ENCODE data around the gene R3HCC1L.
"Not testable (repeated sequence)": the region's sequence is repeated elsewhere in the genome, so short reads cannot be mapped to it uniquely, and the experiment has no call there.

The R3HCC1L gene

DNA sequence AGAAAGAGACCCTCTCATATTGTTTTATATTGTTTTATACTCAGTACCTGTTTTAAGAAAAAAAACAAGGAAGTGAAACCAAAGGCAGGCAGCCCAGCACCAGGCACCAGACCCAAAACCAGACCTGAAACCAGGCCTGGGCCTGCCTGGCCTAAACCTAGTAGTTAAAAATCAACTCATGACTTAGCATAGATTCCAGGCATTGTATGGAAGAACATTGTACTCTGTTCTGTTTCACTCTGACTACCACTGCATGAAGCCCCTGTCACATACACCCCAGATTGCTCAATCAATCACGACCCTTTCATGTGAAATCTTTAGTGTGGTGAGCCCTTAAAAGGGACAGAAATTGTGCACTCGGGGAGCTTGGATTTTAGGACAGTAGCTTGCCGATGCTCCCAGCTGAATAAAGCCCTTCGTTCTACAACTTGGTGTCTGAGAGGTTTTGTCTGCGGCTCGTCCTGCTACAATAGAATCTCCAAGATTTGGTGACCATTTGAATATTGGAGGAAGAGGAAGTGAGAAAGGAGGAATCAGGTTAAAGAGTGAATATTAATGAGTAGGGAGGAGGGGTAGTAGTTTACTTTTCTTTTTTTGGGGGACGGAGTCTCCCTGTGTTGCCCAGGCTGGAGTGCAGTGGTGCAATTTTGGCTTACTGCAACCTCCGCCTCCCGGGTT, 1.2 kb upstream of the R3HCC1L start:
- not testable (repeated sequence) for DNase-seq

DNA sequence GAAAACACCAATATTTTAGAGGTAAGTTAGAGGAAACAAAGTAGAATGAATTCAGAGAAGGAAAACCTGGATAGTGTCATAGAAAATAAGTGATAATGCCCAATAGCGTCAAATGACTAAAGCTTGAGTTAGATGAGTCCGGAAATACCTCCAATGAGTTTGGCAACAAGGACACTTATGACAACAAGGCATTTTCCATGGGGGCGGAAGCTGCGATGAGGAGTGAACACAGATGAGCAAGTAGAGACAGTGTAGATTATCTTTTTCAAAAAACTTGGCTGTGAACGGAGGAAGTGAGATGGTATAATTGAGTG, 383 bp upstream of the R3HCC1L start:
- DNase-seq: no peak

DNA sequence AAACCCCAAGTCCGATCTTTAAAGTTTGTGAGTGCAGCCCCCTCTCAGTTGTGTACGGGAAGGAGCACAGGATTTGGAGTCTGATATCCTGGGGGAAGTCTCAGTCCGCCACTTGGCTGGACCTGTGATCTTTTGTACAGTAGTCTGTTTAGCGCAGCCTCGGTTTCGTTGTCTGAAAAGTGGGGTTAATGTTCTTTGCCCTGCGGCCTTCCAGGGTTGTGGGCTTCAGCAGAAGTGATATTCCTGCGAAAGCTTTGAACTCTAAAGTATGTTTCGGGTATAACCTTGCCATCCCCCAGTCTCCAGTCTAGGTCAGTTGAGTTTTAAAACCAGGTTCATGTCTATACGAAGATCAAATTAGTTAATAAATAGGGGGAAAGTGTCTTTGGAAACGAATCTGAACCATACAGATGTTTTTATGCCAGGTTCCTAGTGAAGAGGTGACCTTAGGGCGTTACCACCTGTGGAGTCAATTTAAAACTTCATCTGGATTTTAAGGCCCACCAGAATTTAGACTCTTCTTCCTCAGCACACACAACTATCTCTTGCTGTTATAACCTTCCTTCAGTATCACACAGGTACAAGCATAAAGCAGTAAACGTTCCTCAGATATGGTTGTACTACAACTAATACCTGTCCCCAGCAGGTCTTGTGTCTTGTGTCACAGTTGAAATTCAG, 904 bp downstream of the R3HCC1L start:
- DNase-seq: no peak

DNA sequence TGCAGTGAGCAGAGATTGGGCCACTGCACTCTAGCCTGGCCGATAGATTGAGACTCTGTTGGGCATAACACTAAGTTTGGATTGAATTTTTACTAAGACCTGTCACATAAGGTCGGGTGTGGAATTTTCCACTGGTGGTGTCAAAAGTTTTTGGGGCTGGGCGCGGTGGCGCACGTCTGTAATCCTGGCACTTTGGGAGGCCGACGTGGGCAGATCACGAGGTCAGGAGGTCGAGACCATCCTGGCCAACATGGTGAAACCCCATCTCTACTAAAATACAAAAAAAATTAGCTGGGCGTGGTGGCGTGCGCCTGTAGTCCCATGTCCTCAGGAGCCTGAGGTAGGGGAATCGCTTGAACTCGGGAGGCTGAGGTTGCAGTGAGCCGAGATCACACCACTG, 2.3 kb downstream of the R3HCC1L start:
- not testable (repeated sequence) for DNase-seq

DNA sequence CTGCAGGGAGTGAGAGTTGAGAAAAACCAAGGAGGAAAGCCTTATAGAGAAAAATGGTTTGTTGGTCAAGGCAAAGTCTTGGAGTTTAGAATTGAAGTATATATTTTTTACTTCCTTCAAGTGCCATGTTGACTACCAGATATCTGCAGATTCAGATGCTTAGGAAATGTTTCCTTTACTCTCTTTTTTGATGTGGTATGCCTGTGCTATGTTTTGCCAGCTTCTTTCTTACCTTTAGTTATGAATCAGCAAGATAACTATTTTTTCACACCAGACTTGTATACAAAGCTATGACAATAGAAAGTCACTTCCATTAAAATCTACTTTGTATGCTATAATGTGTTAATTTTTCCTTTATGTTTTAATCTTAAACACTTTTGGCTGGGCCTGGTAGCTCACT, 3.6 kb downstream of the R3HCC1L start:
- DNase-seq: no peak

DNA sequence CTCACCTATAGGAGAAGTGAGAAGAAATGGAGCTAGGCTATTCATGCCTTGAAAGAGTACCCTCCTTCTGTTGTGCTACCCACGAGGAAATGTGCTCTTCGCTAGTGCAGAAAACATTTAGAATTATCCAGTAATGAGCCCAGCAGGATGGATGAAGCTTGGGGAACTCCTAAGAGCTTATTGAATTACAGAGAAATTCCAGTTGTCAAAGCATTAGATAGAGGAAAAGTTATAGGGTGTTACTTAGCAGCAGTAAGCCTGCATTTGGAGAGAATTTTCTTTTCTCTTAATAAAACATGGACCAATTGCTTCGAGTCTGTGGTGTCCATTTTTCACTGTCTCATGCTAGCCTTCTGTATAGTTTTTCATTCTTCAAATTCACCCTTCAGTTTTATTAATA, 5.0 kb downstream of the R3HCC1L start:
- no peak for DNase-seq

DNA sequence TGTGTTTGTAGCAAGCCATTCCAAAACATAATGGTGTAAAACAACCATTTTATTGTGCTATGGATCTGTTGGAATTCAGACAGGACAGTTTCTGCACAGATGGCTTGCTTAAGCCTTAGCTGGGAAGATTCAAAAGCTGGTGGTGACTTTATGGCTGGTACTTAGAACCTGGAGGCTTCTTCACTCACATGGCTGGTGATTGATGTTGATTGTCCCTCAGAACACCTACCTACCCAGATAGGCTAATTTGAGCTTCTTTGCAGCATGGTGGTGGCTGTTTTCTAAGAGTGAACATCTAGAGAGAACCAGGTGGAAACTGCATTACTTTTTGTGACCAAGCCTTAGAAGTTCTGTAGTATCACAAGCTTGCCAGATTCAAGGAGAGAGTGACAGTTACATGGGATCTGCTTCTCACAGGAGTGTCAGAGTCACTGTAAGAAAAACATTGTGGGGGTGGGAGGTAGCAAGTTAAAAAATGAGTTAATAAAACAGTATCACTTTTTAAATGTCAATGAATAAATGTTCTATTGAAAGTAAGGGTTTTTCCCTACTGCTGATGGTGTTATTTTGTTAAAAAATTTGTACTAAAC, 7.1 kb downstream of the R3HCC1L start:
- no peak for DNase-seq

DNA sequence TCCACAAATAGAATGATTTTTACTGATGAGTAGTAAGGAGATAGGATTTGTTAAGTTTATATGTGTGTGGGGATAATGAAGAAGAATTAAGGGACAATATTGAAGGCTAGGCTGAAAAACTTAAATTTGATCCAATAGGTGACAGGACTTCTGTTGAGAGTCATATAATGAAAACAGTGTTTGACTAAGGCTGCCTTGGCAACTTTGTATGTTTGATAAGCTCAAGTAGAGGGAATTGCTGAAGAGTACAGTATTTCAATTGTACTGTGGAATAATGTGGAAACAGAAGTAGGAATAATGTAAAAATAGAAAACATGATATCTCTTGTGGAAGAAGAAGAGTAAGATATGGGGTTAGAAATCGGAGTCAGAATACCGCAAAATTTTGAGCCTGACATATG, 10.5 kb downstream of the R3HCC1L start:
- no peak for DNase-seq

DNA sequence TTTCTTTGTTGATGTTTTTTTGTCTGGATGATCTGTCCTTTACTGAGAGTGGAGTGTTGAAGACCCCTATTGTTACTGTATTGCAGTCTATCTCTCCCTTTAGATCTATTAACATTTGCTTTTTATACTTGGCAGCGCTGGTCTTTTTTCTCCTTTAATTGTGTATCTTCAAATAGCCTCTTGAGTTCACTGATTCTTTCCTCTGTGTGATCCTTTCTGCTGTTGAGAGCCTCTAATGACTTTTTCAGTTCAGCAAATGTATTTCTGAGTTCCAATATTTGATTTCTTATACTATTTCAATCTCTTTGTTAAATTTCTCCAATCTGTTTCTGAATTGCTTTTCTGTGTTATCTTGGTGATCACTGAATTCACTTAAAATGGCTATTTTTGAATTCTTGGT, 15.4 kb downstream of the R3HCC1L start:
- no peak for DNase-seq

DNA sequence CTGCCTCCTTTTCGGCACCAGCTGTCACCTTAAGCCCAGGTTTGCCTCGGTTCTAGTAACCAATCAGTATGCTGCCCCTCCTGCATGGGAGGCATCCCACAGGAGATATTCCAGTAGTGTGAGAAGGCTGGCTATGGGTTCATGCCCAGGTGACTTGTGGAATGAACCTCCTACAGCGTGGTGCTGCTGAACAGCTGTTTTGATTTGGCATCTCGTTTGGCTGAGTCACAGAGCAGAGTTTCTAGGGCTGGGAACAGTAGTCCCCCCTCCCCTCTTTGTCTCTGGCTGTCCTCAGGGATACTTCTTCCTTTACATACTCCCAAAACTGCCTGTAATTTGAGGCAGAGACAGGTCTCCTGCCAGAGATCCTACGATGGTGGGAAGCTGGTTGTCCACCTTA, 16.1 kb downstream of the R3HCC1L start:
- DNase-seq: no peak

DNA sequence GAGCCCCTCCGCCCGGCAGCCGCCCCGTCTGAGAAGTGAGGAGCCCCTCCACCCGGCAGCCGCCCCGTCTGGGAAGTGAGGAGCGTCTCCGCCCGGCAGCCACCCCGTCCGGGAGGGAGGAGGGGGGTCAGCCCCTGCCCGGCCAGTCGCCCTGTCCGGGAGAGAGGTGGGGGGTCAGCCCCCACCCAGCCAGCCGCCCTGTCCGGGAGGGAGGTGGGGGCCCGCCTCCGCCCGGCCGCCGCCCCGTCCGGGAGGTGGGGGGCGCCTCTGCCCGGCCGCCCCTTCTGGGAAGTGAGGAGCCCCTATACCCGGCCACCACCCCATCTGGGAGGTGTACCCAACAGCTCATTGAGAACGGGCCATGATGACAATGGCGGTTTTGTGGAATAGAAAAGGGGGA, 18.3 kb downstream of the R3HCC1L start:
- not testable (repeated sequence) for DNase-seq

DNA sequence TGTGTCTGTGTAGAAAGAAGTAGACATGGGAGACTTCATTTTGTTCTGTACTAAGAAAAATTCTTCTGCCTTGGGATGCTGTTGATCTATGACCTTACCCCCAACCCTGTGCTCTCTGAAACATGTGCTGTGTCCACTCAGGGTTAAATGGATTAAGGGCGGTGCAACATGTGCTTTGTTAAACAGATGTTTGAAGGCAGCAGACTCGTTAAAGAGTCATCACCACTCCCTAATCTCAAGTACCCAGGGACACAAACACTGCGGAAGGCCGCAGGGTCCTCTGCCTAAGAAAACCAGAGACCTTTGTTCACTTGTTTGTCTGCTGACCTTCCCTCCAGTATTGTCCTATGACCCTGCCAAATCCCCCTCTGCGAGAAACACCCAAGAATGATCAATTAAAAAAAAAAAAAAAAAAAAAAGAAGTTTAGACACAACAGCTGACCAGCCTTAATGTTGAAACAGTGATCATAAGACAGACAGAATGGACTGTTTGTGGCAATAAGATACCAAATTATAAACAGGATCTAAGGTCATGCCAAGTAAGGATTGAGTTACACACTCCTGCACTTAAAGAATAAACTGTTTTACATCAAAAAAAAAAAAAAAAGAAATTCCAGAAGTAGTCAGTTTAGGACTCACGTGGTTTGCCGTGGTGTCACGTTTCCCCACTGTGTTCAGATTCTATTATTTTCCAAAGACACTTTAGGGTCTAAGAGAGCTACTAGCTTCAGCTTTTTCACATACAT, 18.9 kb downstream of the R3HCC1L start:
- DNase-seq: not testable (repeated sequence)

DNA sequence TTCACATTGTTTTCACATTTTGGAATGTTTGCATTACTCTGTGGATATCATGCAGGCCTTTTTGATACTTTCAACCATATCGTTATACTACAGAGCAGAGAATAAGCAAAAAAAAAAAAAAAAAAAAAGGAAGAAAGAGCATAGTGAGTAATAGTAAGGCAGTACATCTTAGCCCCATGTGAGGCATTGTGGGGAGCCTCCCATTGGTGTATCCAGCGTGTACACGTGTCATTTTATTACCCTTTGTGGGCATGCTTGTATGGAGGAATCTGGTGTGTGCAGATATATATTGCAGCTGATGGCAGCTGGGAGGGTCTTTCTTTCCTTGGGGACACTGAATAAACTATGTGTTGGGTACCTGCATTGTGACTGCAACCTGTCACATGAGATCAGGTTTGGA, 19.6 kb downstream of the R3HCC1L start:
- DNase-seq: no peak

DNA sequence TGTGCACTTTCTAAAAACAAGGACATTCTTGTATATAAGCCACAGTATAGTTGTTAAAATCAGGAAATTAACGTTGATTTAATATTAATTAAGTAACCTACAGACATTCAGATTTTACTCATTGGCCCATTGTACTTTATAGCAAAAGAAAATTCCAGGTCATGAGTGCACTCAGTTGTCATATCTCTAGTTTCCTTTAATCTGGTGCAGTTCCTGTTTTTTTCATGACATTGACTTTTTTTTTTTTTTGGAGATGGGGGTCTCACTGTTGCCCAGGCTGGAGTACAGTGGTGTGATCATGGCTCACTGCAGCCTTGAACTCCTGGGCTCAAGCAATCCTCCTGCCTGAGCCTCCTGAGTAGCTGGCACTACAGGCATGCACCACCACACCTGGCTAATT, 24.1 kb downstream of the R3HCC1L start:
- no peak for DNase-seq

DNA sequence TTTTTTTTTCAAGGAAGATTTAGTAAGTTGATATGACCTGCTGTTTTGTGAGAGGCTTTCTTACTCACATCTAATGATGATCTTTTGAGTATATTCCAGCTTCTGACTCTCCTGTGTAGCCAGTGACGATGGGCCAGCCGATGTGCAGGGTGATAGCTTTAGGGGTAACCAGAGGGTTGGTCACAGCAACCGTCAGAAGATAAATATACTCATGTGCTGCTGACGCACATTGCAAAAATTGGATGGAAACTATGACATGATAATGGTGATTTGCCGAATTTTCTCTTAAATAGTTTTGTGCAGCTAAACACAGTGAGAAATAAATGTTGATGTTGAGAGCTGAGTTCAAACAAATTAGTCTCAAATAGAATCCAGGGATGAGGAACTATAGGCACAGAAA, 29.5 kb downstream of the R3HCC1L start:
- no peak for DNase-seq

DNA sequence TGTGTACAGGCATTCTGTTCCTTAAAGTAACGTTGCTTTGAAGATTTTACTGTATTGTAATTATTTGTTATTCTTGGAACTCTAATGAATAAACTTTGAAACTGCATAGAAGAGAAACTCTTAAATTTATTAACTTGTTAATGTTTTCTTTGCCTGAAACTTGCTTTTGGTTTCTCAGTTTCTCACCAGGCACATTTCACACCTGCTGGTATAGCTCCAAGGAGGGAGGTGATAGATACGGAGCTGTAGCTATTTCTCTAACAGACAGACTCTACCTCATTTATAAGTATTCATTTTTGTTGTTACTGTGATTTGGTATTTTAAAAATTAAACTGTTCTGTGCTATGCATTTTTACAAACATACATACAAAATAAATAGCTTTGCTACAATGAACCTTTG, 32.7 kb downstream of the R3HCC1L start:
- DNase-seq: no peak

DNA sequence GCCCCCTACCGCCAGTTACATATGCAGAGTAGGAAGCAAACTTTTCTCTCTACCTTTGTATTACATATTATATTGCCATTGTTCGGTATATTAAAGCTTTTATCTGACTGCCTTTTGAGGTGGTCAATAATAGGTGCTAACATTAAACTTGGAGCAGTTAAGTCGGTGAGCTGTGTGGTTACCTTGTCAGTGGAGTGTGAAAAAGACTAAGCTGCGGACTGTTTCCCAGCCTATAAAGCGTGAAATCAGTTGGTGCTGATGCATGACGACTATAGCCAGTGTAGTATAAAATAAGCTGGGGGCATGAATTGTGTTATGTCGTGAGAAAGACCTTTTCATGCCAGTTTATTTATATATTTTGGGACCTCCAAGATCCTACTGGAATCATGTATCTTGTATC, 33.7 kb downstream of the R3HCC1L start:
- no peak for DNase-seq

DNA sequence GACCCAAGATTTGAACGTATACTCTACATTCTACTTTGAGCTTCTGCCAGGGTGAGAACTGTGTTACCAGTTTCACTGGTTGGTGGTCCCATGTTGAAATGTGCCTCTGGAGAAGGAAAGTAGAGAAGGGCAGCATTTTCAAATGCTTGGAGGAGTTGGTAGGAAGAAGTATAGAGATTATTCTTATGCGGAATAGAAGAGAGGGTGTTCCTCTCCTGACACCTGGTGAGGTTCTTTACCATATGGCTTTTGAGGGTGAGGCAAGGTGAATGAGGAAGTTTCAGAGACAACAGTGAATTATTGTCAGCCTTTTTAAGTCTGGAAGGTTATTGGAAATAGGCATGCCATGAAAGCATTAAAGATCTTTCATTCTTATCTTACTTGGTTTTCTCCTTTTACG, 34.3 kb downstream of the R3HCC1L start:
- DNase-seq: no peak

DNA sequence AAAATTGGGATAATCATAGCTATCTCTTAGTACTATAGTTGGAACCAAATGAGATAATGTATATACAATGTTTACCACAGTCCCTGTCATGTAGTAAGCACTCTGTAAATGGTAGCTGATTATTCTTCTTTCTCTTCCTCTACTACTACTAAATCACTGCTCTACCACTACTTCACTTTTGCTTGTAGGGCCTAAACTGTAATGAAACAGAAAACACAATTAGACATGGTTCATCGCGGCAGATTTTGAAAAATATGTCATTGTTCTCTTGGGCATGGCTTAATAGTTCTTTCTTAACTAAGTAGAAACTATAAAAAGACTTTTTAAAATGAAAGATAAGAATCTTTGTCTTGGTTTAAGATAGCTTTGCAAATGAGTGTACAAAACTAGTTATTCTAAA, 34.9 kb downstream of the R3HCC1L start:
- DNase-seq: no peak

DNA sequence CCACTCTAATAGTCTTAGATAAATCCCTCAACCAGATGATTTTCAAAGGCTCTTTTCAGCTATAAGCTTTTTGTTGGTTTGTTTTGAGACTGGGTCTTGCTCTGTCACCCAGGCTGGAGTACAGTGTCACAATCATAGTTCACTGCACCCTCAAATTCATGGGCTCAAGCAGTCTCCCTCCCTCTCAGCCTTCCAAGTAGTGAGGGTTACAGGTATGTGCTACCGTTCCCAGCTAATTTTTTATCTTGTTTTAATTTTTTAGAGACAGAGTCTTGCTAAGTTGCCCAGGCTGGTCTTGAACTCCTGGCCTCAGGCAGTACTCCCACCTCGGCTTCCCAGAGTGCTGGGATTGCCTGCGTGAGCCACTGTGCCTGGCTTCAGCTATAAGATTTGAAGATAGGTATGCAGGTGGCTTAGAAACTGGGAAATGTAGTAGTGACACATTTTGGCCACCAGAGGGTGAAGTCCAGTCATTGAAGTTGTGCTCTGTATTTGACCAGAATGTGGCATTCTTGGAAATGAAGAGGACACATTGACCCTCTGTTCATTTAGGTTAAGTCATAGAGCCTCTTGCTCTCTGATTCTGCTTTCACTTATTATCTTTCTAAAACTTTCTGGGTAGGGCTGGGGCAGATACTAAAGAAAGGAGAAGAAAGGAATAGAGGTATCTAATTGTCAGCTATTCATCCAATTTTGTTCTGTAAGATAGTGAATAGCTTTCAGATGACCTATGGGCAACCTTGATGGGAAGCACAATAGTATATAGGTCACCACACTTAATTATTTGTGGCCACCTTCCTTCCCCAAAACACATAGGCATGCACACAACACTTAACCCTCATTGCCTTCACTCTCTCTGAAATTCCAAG, 36.0 kb downstream of the R3HCC1L start:
- DNase-seq: peak in 1 of 2 experiments; percentile 3

DNA sequence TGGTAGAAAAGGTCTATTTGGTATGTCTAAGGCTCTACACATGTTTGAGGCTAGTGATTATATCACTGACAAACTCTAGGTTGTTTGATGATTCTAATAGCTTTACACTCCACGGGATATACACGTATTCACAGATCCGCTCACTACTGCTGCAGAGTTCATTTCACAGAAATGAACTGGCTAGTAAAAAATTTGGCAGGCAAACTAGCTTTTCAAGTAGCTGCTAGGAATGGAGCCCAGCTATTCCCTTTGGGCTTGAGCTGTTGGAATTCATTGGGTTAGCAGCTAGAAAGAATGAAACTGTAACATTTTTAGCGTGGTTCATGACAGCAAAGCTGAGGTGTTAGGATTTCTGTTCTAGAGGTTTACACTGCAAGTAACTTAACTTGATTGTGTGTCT, 37.6 kb downstream of the R3HCC1L start:
- no peak for DNase-seq

DNA sequence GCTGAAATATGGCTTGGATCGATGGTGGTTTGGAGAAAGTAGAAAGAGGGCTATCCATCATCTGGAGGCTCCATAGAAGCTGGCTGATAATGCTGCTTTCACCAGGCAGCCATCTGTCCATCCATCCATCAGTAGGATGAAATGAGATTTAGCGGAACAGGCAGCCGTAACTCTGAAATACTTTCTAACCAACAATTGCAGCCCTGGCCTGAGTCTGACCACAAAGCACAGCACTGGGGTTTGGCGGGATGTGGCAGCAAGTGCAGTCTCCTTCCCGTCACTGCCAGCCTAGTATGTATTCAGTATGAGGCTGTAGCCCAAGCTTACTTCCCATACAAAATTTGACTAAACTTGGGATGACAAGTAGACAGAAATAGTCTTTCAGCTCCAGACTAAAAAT, 38.0 kb downstream of the R3HCC1L start:
- no peak for DNase-seq

DNA sequence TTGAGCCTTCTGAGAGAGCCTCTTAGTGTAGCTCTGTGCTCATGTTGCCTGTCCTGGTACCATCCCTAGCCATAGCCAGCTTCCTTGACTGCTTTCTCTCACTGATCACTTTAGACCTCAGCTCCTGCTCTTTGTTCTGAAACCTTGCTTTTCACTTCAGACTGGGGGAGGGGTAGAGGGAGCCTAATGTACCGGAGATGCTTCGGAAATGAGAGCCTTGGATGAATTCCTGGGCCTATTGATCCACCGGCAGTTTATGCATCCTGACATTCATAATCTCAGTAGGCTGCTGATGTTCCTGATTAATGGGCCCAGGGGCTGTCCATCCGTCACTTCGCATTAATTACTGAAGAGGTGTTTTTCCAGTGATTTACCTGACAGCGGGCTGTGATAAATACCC, 38.8 kb downstream of the R3HCC1L start:
- DNase-seq: no peak

All from activated CD4-positive, alpha-beta T cell treated with anti-CD3 and anti-CD28 coated beads, Interleukin-2, amount 50 U/mL, for 4 hours (primary cell).